ENCODE data around the gene BUD13. TPM values are rescaled to one million over a fixed set of nuclear protein-coding genes. Genes with fewer than 3 reads are reported as not detected.

The BUD13 gene
- total and polyA plus RNA-seq, 2 experiments from 2014 or later: 17.0 to 24.8 TPM

DNA sequence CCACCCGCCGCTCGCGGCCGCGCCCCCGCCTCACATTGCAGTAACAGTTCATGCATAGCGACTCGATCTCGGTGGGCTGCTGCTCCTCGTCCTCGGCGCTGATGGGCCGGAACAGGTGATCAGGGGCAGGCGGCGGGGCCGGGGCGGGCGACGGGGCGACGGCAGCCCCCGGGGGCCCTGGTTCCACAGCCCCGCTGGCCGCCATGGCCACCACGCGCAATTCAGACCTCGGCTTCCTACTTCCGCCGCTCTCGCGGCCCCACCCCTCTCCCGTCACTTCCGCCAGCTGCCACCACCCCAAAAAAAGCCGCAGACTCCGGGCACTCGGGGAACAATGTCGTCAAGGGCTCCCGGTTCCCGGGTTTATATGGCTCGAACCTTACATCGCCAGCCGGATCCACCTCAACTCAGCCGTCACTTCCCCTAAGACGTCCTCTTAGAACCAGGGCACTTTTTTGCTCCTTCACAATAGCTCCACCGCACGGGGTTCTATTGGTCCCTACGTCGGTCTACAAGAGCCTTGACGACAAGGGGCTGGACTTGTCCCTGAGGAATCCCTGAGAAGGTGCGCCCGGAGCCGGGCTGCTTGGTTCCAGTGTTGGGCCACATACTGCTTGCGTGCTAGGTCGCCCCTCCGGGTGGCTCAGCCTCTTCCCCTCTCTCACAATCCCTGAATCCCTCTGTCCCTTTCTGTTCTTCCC lies 15.1 kb upstream of the BUD13 start, which contains the start of gene ZPR1:
Gene ZPR1 (minus strand): TSS at position 238 of the 701 bp plus-strand sequence. CDS start 33 bp downstream, at position 205.
- Histone ChIP-seq H3K4me1 (ENCODE audit: insufficient read depth) (peaks cover 10% of the 10 kb centered on the region), H3K4me3 (peak within 1 kb of the TSS; percentile 74), H3K79me2 (replicated peaks; ENCODE audit: insufficient read depth) (peaks cover 18% of the 10 kb centered on the region), H4K20me1 (replicated peaks; ENCODE audit: insufficient read depth) (peaks cover 14% of the 10 kb centered on the region; the same call in 1 of the 2 replicates), H3K36me3 (ENCODE audit: insufficient read depth) (peaks cover 35% of the 10 kb centered on the region), H3K4me2 (peak within 1 kb of the TSS; percentile 98), H3F3A (replicated peaks; ENCODE audit: low read depth) (peaks cover 2% of the 10 kb centered on the region; the same call in 1 of the 2 replicates), H3K27ac (ENCODE audit: low read depth) (peak within 1 kb of the TSS; percentile 71; the same call in 1 of the 2 replicates), H2AFZ (peak within 1 kb of the TSS; percentile 93), H3K9me2 (ENCODE audit: insufficient read depth) (no peaks in the 10 kb centered on the region), H3K27me3 (ENCODE audit: insufficient read depth) (no peaks in the 10 kb centered on the region)
- Mint-ChIP-seq H3K4me1 (peaks cover 21% of the 10 kb centered on the region), H3K27me3 (ENCODE audit: insufficient read depth, low read depth, poor library complexity) (peaks cover 10% of the 10 kb centered on the region), H3K27ac (peak within 1 kb of the TSS; percentile 60), H3K4me3 (peak within 1 kb of the TSS; percentile 96), H3K9me3 (no peaks in the 10 kb centered on the region), H3K36me3 (ENCODE audit: low read depth) (peaks cover 39% of the 10 kb centered on the region)
- ATAC-seq: peak; percentile 66
- DNase-seq (ENCODE audit: low spot score): peak; percentile 81
- TF ChIP-seq, protein P1, sequence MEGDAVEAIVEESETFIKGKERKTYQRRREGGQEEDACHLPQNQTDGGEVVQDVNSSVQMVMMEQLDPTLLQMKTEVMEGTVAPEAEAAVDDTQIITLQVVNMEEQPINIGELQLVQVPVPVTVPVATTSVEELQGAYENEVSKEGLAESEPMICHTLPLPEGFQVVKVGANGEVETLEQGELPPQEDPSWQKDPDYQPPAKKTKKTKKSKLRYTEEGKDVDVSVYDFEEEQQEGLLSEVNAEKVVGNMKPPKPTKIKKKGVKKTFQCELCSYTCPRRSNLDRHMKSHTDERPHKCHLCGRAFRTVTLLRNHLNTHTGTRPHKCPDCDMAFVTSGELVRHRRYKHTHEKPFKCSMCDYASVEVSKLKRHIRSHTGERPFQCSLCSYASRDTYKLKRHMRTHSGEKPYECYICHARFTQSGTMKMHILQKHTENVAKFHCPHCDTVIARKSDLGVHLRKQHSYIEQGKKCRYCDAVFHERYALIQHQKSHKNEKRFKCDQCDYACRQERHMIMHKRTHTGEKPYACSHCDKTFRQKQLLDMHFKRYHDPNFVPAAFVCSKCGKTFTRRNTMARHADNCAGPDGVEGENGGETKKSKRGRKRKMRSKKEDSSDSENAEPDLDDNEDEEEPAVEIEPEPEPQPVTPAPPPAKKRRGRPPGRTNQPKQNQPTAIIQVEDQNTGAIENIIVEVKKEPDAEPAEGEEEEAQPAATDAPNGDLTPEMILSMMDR (conservative IDR thresholded peaks at IDR 0.05; ENCODE audit: low read depth in 2 of 2): no peak
- TF ChIP-seq CREB1 (CRISPR knock-in tag; IDR thresholded peaks at IDR 0.05; ENCODE audit: low read depth) (peak; percentile 89), EZH2phosphoT487 (IDR thresholded peaks at IDR 0.05; ENCODE audit: unreplicated experiment) (no peak), ETS1 (IDR thresholded peaks at IDR 0.05) (0 out of 2 replicates have a peak, but pooled peaks have one; percentile 34), POLR2AphosphoS5 (IDR thresholded peaks at IDR 0.05; ENCODE audit: low read depth) (peak; percentile 87)

DNA sequence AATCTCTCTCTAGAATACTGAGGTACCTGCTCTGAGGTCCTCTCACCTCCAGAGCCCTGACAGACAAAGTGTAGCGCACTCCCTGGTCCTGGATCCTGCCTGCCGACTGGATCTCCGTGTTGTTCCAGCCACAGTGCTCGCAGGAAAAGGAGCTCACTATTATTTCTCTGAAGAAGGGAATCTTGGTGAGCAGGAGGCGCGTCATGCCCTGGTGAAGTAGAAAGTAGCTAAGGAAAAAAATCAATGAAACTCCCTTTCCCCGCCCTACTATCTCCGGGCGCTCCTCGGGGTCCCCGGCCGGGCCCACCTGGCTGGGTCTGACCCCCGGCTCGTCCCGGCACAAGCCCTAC lies 14.6 kb upstream of the BUD13 start:
- H3K27ac Mint-ChIP-seq: no peak overlapping the region

More for the DNA sequence above, 14.6 kb upstream of the BUD13 start:
- Histone ChIP-seq H4K20me1 (replicated peaks; ENCODE audit: insufficient read depth) (peaks cover 14% of the 10 kb centered on the region; the same call in 1 of the 2 replicates), H3F3A (replicated peaks; ENCODE audit: low read depth) (peaks cover 2% of the 10 kb centered on the region; the same call in 1 of the 2 replicates), H2AFZ (peak overlapping the region; percentile 93; the same call in 1 of the 2 replicates), H3K27ac (ENCODE audit: low read depth) (no peak overlapping the region), H3K27me3 (ENCODE audit: insufficient read depth) (no peaks in the 10 kb centered on the region), H3K4me3 (peak overlapping the region; percentile 74), H3K79me2 (replicated peaks; ENCODE audit: insufficient read depth) (peaks cover 18% of the 10 kb centered on the region), H3K4me2 (peak overlapping the region; percentile 98), H3K36me3 (ENCODE audit: insufficient read depth) (peaks cover 38% of the 10 kb centered on the region), H3K4me1 (ENCODE audit: insufficient read depth) (peaks cover 10% of the 10 kb centered on the region), H3K9me2 (ENCODE audit: insufficient read depth) (no peaks in the 10 kb centered on the region)
- ATAC-seq (peak; percentile 29), DNase-seq (ENCODE audit: low spot score) (peak; percentile 19)
- TF ChIP-seq, protein P1 (conservative IDR thresholded peaks at IDR 0.05; ENCODE audit: low read depth in 2 of 2): no peak
- TF ChIP-seq EZH2 (IDR thresholded peaks at IDR 0.05; ENCODE audit: low read depth, unreplicated experiment) (no peak), ZNF331 (CRISPR knock-in tag; IDR thresholded peaks at IDR 0.05; ENCODE audit: low read depth) (no peak), NANOG (IDR thresholded peaks at IDR 0.05; ENCODE audit: borderline replicate concordance) (no peak)
- peaks cover 44% of the 10 kb centered on the region for H3K36me3 Mint-ChIP-seq (ENCODE audit: low read depth)
- peaks cover 10% of the 10 kb centered on the region for H3K27me3 Mint-ChIP-seq (ENCODE audit: insufficient read depth, low read depth, poor library complexity)
- peaks cover 17% of the 10 kb centered on the region for H3K4me1 Mint-ChIP-seq
- peak overlapping the region; percentile 96 for H3K4me3 Mint-ChIP-seq
- no peaks in the 10 kb centered on the region for H3K9me3 Mint-ChIP-seq
